Neutrophil (primary cell): ENCODE measurements around the gene MUC3A.

Experiments used
- H3K27ac ChIP-seq: fragments of 200-600 bp; sonication (generic); 2 replicates; pipeline ENCODE4 v1.5.1; 2016; ENCODE audit warnings: mild to moderate bottlenecking, moderate library complexity
- H3K27me3 ChIP-seq: fragments of 200-600 bp; sonication (generic); 2 replicates; pipeline ENCODE4 v1.6.0; 2016; ENCODE audit warnings: mild to moderate bottlenecking
- H3K36me3 ChIP-seq: fragments of 200-600 bp; sonication (generic); 2 replicates; pipeline ENCODE4 v1.5.1; 2017
- H3K4me1 ChIP-seq, 2 experiments: fragments of 200-600 bp in 1 of 2; sonication (generic) in 1 of 2; 1 replicate in 1 of 2; 2 replicates in 1 of 2; pipeline versions ENCODE4 v1.5.1 to v1.6.1; 2013 to 2016; ENCODE audit warnings: low read depth in 1 of 2, low read length in 1 of 2, mild to moderate bottlenecking in 1 of 2, moderate library complexity in 1 of 2; ENCODE audit not compliant: control insufficient read depth in 1 of 2, insufficient read depth in 1 of 2
- H3K4me3 ChIP-seq, 2 experiments: fragments of 200-600 bp in 1 of 2; sonication (generic) in 1 of 2; 1 replicate in 1 of 2; 2 replicates in 1 of 2; pipeline ENCODE4 v1.5.1; 2013 to 2016; ENCODE audit warnings: low read depth in 1 of 2, low read length in 1 of 2, mild to moderate bottlenecking in 1 of 2, moderate library complexity in 1 of 2
- H3K9me3 ChIP-seq: fragments of 200-600 bp; sonication (generic); 2 replicates; pipeline ENCODE4 v1.5.1; 2016
- TF ChIP-seq, protein P1 (sequence below): fragments of 200-600 bp; sonication (generic); IDR thresholded peaks from 2 replicates; pipeline ENCODE4 v1.5.1; 2016; ENCODE audit warnings: antibody characterized with exemption

Gene MUC3A

DNA sequence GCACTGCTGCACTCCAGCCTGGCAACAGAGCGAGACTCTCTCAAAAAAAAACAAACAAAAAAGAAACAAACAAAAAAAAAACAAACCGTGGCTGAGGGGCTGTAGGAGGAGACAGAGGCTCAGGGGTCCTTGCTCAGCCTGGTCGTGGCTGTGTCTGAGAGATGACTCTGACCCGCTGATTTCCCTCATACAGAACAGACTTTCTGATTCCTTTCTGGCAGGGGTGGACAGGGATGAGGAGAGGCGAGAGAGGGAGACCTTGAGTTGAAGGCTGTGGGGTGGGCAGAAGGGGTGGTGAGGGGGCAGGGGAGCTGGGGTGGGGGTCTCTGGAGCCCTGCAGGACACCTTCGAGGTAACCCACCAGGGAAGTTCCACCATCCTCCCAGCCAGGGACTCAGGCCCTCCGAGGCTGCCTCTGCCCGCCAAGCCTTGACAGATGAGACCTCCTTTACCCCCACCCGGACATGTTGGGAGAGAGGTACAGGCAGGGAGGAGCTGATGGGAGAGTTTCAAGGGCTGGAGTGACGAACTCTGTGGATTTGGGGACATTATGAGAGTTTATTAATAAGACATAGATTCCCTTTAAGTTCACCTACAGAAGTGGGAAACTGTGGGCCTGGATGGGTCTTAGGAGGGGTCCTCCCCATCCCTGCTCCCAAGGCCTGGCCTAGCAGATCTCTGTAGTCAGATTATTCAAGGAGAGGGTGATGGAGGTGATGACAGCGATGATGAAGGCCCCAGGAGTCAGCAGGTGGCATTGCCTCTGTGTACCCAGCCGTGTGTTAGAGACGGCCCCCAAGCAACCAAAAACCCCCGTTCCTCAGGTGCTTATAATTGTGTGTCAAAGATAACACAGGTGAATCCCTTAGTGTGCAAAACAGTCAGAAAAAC lies 22.0 kb downstream of the MUC3A start:
- peaks cover 0 to 4% of the 10 kb centered on the region in 2 experiments for H3K4me1 ChIP-seq
- no peak overlapping the region for H3K4me3 ChIP-seq
- TF ChIP-seq, protein P1, sequence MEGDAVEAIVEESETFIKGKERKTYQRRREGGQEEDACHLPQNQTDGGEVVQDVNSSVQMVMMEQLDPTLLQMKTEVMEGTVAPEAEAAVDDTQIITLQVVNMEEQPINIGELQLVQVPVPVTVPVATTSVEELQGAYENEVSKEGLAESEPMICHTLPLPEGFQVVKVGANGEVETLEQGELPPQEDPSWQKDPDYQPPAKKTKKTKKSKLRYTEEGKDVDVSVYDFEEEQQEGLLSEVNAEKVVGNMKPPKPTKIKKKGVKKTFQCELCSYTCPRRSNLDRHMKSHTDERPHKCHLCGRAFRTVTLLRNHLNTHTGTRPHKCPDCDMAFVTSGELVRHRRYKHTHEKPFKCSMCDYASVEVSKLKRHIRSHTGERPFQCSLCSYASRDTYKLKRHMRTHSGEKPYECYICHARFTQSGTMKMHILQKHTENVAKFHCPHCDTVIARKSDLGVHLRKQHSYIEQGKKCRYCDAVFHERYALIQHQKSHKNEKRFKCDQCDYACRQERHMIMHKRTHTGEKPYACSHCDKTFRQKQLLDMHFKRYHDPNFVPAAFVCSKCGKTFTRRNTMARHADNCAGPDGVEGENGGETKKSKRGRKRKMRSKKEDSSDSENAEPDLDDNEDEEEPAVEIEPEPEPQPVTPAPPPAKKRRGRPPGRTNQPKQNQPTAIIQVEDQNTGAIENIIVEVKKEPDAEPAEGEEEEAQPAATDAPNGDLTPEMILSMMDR: no peak
- no peaks in the 10 kb centered on the region for H3K9me3 ChIP-seq
- no peaks in the 10 kb centered on the region for H3K36me3 ChIP-seq
- H3K27ac ChIP-seq: no peak overlapping the region
- H3K27me3 ChIP-seq: peaks cover 62% of the 10 kb centered on the region

DNA sequence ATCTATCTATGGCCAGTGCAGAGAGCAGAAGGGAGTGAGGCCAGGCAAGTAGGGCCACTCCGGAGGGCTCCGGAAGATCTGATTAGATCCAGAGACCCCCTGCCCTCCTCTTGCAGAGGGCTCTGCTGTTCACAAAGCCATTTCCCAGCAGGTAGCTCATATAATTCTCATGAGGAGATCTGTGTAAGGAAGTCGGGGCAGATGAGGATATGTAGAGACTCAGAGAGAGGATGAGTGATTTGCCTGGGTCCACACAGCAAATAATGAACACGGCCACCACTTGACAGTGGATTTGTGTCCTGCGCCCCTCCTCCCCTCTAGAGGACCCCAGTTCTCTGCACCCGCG lies 22.6 kb downstream of the MUC3A start:
- TF ChIP-seq, protein P1: no peak
- peaks cover 55% of the 10 kb centered on the region for H3K27me3 ChIP-seq
- no peaks in the 10 kb centered on the region for H3K36me3 ChIP-seq

DNA sequence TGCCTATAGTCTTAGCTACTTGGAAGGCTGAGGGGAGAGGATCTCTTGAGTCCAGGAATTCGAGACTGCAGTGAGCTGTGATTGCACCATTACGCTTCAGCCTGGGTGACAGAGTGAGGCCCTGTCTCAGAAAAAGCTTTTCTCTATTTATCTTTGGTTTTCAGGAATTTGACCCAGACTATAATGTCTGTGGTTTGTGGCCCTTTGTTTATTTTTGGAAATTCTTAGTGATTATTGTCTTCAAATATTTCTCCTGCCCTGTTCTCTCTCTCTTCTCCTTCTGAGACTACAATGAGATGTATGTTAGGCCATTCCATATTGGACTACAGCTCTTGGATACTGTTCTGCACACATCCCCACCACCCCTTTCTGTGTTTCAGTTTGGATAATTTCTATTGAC lies 24.7 kb downstream of the MUC3A start:
- TF ChIP-seq, protein P1: no peak
- H3K27me3 ChIP-seq: peaks cover 35% of the 10 kb centered on the region
- no peaks in the 10 kb centered on the region for H3K36me3 ChIP-seq
- H3K4me3 ChIP-seq: no peak overlapping the region
- no peak overlapping the region for H3K27ac ChIP-seq
- no peaks in the 10 kb centered on the region for H3K4me1 ChIP-seq
- no peaks in the 10 kb centered on the region for H3K9me3 ChIP-seq

More for the DNA sequence above, 22.6 kb downstream of the MUC3A start:
- no peaks in the 10 kb centered on the region for H3K9me3 ChIP-seq
- H3K4me3 ChIP-seq: no peak overlapping the region
- H3K27ac ChIP-seq: no peak overlapping the region
- no peaks in the 10 kb centered on the region for H3K4me1 ChIP-seq

DNA sequence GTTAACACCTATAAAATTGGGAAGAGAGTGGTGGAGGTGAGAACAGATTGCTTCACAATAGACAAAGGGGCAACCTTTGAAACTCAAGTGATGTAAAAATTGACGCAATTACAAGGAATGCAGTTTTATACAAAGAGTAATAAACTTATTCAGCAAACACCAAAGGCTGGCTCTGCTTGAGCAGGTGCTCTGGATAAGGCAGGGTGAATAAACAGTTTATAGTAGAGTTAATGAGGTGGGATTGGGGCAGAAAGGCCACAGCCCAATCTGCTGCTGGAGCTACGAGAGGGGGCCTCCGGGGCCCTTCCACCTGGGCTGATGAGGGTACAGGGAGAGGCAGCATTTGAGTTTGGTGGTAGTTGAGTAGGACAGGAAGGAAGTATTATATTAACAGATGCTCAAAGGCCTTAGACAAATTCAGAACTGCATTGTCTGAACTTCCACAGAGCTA lies 26.1 kb downstream of the MUC3A start:
- TF ChIP-seq, protein P1: no peak
- H3K27ac ChIP-seq: no peak overlapping the region

DNA sequence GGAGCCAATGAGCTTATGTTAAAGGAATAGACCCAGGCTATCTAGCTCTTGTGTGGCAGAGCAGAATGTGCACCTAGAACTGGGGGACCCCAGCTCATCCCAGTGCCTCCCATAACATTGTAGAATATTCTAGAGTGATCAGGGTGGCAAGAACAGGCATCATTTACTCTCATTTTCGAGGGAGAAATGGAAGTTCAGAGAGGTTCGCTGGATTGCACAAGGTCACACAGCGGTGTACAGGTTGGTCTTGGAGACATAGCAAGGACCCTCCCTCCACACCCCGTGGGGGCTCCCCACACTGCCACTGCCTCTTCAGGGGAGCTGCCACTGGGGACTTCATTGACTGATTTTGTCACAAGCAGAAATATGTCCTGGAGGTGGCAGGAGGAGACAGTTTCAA lies 29.0 kb downstream of the MUC3A start:
- no peaks in the 10 kb centered on the region for H3K36me3 ChIP-seq
- no peaks in the 10 kb centered on the region for H3K4me1 ChIP-seq
- TF ChIP-seq, protein P1: no peak
- peaks cover 5% of the 10 kb centered on the region for H3K27me3 ChIP-seq
- H3K9me3 ChIP-seq: no peaks in the 10 kb centered on the region
- H3K4me3 ChIP-seq: no peak overlapping the region
- no peak overlapping the region for H3K27ac ChIP-seq

More for the DNA sequence above, 26.1 kb downstream of the MUC3A start:
- H3K27me3 ChIP-seq: peaks cover 22% of the 10 kb centered on the region
- no peaks in the 10 kb centered on the region for H3K36me3 ChIP-seq
- no peak overlapping the region for H3K4me3 ChIP-seq
- H3K9me3 ChIP-seq: no peaks in the 10 kb centered on the region
- H3K4me1 ChIP-seq: no peaks in the 10 kb centered on the region
